NCI-H1694 treated with DMSO at 0.1 percent for 48 hours (cell line): ENCODE measurements around the gene OOSP4B.
"Not testable (repeated sequence)": the region's sequence is repeated elsewhere in the genome, so short reads cannot be mapped to it uniquely, and the experiment has no call there.

Experiments used
- DNase-seq: peaks from one replicate; lab custom pipeline; 2025; lab: John Stamatoyannopoulos, UW

OOSP4B gene

DNA sequence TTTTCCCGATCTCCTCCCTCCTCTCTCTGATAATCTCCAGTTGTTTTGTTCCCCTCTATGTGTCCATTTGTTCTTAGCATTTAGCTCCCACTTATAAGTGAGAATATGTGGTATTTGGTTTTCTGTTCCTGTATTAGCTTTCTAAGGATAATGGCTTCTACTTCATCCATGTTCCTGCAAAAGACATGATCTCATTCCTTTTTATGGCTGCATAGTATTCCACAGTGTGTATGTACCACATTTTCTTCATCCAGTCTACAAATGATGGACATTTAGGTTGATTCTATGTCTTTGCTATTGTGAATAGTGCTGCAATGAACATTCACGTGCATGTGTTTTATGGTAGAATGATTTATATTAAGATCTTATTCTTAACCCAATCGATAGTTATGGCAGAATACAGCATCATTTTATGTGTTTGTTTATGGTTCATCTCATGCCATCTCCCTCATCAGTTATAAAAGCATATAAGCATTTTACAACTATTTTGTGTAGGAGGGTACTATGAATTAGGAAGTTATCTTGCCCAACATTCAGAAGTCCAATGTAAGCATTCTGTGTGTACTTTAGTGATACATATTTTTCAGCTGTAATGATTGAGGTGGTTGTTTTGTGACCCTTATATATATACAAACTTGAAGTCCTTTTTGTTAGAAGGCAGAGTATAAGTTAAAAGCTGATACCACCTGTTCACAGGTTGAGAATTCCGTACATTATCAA, 42.7 kb downstream of the OOSP4B start:
- no peak for DNase-seq

DNA sequence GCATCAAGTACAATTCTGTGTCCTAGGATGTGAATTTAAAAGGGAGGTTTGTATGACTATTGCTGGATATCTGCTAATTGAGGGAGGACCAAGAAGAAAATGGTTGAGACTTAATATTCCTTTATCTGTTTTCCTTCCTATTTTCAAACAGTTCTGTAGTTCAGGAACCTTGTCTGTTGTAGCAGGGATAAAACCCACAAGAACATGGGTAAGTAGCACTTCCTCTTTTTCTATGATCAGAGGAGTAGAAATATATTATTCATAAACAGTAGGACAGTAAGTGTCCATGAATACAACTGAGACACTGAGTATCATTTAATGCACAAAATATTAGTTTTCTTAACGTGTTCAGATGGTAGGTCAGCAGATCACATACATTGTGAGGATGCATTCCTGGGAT, 47.1 kb downstream of the OOSP4B start:
- no peak for DNase-seq

DNA sequence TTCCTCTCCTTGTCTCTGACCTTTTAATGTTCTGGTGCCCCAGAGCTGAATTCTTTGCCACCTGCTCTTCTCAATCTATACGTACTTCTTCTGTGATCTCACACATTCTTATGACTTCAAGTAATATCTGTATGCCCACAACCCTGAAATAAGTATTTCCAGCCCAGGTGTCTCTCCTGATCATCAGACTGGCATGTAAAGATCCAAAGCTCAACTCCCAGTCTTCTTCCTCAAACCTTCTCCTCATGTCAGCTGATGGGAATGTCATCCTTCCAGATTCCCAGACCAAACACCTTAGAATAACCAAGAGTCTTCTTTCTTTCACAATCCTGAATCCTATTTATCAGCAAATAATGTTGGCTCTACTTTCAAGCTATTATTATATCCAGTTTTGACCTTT, 48.8 kb downstream of the OOSP4B start:
- DNase-seq, result no peak

GRCh38 chr11:60069450-60069849, 52.5 kb downstream of the OOSP4B start:
- DNase-seq, result no peak

GRCh38 chr11:60071644-60072043, 54.7 kb downstream of the OOSP4B start:
- DNase-seq, result not testable (repeated sequence)

DNA sequence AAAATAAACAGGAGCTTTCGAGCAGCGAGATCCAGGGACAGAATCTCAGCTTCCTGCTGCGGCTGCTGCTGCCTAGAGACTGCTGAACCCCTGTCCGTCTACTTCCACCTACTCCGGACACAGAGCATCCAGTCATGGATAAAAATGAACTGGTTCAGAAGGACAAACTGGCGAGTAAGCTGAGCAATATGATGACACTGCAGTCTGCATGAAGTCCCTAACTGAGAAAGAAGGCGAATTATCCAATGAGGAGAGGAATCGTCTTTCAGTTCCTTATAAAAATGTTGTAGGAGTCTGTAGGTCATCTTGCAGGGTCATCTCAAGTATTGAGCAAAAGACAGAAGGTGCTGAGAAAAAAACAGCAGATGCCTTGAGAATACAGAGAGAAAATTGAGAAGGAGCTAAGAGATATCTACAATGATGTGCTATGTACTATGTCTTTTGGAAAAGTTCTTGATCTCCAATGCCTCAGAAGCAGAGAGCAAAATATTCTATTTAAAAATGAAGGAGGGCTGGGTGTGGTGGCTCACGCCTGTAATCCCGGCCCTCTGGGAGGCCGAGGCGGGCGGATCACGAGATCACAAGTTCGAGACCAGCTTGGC, 60.3 kb downstream of the OOSP4B start:
- no peak for DNase-seq

GRCh38 chr11:60077981-60078380, 61.0 kb downstream of the OOSP4B start:
- DNase-seq, result no peak

- DNase-seq, result no peak
These were observed 61.8 kb downstream of the OOSP4B start for GRCh38 chr11:60078745-60079144.

- DNase-seq, result no peak
These were observed 63.6 kb downstream of the OOSP4B start for GRCh38 chr11:60080535-60080934.
